Liver (tissue), 3 donors: ENCODE measurements around the gene EXOC6.

Source experiments
- CTCF ChIP-seq: fragments of 150-350 bp; IDR thresholded peaks from 2 replicates; pipeline ENCODE4 v1.5.1; 2017; ENCODE audit warnings: improper control_type of control experiment, low read depth, low read length; ENCODE audit not compliant: missing input control
- GABPA ChIP-seq, 2 donors: IDR thresholded peaks in 1 of 2; conservative IDR thresholded peaks in 1 of 2; 2 replicates each; pipeline ENCODE4 v1.6.1; 2016; ENCODE audit warnings: antibody characterized with exemption in 2 of 2, mild to moderate bottlenecking in 1 of 2, moderate library complexity in 1 of 2
- RAD21 ChIP-seq, 2 donors: IDR thresholded peaks; 2 replicates each; pipeline ENCODE4 v1.6.1; 2016; ENCODE audit warnings: antibody characterized with exemption in 2 of 2, mild to moderate bottlenecking in 2 of 2
- TAF1 ChIP-seq: conservative IDR thresholded peaks from 2 replicates; pipeline ENCODE4 v1.6.1; 2016; ENCODE audit warnings: antibody characterized with exemption, mild to moderate bottlenecking
- ZBTB33 ChIP-seq: IDR thresholded peaks from 2 replicates; pipeline ENCODE4 v1.6.1; 2016; ENCODE audit warnings: antibody characterized with exemption
- TF ChIP-seq, protein P1 (sequence below): IDR thresholded peaks from 2 replicates; pipeline ENCODE4 v1.6.1; 2016; ENCODE audit warnings: antibody characterized with exemption
- TF ChIP-seq, protein P2 (sequence below): IDR thresholded peaks from 2 replicates; pipeline ENCODE4 v1.6.1; 2016; ENCODE audit warnings: antibody characterized with exemption
- donor health status: healthy.
- donor health status: healthy.

GRCh38 chr10:92880917-92881316 lies 32.6 kb downstream of the EXOC6 start:
- no peak for TF ChIP-seq CTCF
- no peak for TF ChIP-seq TAF1
- TF ChIP-seq, protein P1, sequence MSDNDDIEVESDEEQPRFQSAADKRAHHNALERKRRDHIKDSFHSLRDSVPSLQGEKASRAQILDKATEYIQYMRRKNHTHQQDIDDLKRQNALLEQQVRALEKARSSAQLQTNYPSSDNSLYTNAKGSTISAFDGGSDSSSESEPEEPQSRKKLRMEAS = no peak
- no peak for TF ChIP-seq RAD21 (IDR thresholded peaks at IDR 0.05)
- no peak for TF ChIP-seq GABPA (IDR thresholded peaks at IDR 0.05 in 1 of 2, conservative IDR thresholded peaks at IDR 0.05 in 1 of 2)
- TF ChIP-seq, protein P2, sequence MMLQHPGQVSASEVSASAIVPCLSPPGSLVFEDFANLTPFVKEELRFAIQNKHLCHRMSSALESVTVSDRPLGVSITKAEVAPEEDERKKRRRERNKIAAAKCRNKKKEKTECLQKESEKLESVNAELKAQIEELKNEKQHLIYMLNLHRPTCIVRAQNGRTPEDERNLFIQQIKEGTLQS = no peak
- no peak for TF ChIP-seq ZBTB33
